Measurements from ENCODE around the gene TECTB.

The TECTB gene

GRCh38 chr10:112348759-112349158 is 65.6 kb downstream of the TECTB start:
- DNase-seq = no peak

- no peak for DNase-seq
Measured at GRCh38 chr10:112349521-112350085, 66.4 kb downstream of the TECTB start.

- DNase-seq = no peak
Measured at GRCh38 chr10:112351146-112351545, 67.9 kb downstream of the TECTB start.

- no peak for DNase-seq
Measured at GRCh38 chr10:112352044-112352443, 68.8 kb downstream of the TECTB start.

- DNase-seq = no peak
Measured at GRCh38 chr10:112353046-112353445, 69.8 kb downstream of the TECTB start.

Data from NCI-H2081 (cell line).